ENCODE data around the gene PTH2R.
"Not testable (repeated sequence)": the region's sequence is repeated elsewhere in the genome, so short reads cannot be mapped to it uniquely, and the experiment has no call there.

PTH2R gene, protein sequence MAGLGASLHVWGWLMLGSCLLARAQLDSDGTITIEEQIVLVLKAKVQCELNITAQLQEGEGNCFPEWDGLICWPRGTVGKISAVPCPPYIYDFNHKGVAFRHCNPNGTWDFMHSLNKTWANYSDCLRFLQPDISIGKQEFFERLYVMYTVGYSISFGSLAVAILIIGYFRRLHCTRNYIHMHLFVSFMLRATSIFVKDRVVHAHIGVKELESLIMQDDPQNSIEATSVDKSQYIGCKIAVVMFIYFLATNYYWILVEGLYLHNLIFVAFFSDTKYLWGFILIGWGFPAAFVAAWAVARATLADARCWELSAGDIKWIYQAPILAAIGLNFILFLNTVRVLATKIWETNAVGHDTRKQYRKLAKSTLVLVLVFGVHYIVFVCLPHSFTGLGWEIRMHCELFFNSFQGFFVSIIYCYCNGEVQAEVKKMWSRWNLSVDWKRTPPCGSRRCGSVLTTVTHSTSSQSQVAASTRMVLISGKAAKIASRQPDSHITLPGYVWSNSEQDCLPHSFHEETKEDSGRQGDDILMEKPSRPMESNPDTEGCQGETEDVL

DNA sequence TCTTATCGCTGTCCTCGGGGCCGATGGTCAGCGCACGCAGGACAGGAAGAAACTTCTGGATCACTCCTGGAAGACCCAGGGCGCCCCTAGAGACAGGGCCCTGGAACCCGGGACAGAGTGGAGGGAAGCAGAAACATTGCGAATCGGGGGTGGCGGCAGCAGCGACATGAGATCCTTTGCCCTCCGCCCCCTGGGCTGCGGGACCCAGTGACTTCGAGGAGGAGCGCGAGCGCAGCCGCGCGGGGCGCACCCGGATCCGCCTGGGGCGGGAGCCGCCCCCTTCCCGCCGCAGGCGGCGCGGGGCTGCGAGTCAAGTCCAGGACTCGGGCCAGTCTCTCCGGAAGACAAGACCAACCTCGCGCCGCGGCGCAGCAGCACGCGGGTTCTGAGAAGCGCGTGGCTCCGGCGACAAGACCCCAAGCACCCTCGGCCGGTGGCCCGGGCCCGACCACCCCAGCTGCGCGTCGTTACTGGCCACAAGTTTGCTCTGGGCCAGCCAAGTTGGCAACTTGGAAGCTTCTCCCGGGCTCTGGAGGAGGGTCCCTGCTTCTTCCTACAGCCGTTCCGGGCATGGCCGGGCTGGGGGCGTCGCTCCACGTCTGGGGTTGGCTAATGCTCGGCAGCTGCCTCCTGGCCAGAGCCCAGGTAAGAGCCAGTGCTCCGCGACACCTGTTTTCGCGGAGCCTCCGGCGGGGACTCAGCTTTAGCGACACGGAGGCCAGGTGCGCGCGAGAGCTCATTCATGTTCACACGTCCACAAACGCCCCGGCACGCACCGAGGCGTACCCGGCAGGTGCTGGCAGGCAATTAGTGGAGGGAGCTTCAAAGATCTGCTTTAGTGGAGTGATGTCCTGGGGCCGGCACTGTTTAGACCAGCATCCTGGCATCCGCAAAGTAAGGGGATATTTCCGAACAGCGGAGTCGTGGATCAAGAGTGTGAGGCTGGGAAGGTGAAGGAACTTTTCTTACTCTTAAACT is at the start of gene PTH2R:
PTH2R (plus strand) TSS at position 319 of the 978 bp plus-strand sequence; CDS start at position 571, 252 bp downstream.
- DNase-seq, result no peak

DNA sequence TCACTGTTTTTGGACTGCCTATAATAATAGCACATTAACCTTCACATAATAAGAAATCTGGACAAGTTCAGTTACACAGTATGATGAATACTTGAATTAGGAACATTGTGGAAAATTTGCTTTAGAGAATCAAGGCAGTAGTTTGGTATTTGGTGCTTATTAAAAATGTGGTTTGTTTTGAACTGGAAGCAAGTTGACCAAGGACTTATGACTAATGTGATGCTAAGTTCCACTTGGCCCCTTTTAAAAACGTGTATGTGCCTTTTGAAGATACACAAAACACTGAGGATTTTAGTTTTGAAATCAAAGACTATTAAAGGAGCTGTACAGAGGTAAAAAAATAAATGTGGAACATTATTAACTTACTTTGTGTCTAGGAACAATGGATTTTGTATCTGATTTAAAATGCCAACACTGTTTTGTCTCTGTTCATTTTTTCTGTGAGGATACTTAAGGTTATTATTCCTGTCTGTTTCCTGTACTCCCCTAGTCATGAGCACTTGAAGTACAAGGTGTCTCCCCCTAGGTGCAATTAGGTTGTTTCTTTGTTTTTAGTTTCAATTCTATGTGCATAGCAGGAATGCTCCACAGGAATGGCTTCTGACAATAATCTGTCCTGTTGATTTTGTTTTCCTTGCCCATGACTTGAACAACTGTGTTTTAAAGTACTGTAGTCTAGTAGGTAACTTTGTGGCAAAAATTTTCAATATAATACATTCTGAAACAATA is 49.6 kb upstream of the PTH2R start:
- no peak for DNase-seq

DNA sequence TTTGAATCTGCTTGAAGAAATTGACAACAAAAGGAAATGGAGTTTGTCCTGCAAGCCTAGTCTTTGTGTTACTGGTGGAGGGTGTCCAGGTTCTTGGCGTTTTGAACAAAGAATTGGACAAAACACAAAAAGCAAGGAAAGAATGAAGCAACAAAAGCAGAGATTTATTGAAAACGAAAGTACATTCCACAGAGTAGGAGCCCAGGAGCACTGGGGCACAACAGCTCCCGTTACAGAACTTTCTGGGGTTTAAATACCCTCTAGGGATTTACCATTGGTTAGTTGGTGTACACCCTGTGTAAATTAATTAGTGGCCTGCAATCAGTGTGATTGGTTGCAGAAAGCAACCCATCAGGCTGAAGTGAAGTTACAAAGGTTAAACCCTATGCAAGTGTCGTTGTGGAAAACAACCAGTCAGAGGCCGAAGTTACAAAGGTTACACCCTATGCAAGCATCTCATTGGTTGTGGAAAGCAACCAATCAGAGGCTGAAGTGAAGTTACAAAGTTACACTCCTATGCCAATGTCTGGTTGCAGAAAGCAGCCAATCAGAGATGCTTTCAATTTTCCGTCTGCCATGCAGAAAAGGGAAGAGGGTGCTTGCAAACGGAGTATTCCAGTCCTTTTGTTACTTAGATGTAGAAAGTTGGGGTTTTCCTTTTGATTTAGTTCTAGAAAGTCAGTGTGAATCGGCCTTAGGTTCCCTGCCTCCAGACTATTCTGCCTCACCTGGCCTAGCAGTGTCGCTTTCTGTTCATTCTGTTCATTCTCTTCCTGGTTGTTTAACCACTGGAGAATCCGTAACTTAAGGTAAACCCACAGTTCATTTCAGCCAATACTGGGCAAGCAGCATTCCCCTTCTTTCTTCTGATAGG is 47.6 kb upstream of the PTH2R start:
- no peak for DNase-seq

DNA sequence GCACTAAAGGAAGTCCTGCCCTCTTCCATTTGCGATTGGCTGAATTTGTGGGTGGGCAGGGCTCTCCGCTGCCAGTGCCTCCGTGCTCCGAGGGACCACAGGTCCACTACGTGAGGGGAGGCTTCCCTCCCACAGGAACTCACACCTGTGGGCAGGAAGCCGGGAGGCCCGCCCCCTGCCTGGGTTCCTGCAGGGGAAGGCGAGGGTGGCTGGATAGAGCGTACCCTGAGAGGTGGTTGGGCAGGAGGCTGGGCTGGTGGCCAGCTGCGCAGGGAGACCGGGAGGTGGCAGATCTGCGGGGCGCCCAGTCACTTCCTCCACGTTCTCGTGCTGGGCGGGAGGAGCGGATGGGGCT is 47.0 kb upstream of the PTH2R start:
- DNase-seq, result no peak

DNA sequence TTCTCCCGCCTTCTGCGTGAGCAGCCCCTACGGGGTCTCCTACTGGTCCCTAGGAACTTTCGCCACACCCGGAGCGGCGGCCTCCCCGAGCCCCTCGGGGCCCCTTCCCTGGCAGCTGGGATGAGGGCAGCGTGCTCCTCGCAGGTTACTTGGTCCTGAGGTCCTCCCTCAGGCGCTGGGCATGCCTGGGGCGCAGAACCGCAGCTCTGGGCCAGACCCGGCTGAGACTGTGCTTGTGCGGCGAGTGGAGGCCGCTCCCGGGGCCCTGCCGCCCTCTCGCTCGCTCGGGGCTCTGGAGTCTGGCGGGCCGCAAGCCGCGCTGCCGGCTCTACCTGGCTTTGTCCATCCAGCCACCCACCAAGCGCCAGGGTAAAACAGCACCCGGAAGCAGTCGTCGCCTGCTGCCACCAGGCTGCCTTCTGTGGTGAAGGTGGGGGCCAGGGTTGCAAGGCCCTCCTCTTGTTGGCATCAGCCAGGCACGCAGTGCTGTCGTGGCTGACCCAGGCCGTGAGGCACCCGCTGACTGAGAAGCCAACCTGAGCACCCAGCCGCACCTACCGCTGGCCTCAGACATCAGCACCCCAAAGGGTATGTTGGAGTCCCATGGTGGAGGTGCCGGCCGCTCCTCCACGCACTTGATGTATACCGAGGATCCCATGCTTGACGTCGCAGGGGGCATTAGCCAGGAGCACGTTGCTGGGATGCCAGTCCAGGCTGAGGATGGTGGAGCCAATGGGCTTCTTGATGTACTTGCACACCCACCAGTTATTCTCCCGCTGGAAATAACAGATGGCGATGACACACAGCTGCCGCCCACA is 46.1 kb upstream of the PTH2R start:
- no peak for DNase-seq

DNA sequence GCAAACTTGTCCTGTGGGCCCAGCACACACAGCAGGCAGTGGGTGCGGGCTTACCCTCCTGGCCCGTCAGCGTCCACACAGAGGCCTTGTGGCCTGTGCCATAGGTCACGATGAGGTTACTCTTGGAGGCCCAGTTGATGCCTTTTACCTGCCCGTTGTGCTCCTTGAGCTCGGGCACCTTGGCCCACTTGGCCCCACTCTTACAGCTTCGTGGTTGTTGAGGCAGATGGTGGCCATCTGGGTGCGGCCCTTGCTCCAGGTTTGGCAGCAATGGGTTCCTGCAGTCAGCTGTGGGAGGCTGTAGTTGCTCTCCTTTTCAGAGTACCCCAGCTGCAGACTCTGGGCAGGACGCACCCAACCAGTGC is 45.5 kb upstream of the PTH2R start:
- DNase-seq, result no peak

DNA sequence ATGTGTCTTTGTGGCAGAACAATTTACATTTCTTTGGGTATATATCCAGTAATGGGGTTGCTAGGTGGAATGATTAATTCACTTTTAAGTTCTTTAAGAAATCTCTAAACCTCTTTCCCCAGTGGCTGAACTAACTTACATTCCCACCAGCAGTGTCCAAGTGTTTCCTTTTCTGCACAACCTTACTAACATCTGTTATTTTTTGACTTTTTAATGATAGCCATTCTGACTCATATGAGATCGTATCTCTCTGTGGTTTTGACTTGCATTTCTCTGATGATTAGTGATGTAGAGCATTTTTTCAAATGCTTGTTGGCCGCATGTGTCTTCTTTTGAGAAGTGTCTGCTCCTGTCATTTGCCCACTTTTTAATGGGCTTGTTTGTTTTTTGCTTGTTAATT is 43.1 kb upstream of the PTH2R start:
- no peak for DNase-seq

DNA sequence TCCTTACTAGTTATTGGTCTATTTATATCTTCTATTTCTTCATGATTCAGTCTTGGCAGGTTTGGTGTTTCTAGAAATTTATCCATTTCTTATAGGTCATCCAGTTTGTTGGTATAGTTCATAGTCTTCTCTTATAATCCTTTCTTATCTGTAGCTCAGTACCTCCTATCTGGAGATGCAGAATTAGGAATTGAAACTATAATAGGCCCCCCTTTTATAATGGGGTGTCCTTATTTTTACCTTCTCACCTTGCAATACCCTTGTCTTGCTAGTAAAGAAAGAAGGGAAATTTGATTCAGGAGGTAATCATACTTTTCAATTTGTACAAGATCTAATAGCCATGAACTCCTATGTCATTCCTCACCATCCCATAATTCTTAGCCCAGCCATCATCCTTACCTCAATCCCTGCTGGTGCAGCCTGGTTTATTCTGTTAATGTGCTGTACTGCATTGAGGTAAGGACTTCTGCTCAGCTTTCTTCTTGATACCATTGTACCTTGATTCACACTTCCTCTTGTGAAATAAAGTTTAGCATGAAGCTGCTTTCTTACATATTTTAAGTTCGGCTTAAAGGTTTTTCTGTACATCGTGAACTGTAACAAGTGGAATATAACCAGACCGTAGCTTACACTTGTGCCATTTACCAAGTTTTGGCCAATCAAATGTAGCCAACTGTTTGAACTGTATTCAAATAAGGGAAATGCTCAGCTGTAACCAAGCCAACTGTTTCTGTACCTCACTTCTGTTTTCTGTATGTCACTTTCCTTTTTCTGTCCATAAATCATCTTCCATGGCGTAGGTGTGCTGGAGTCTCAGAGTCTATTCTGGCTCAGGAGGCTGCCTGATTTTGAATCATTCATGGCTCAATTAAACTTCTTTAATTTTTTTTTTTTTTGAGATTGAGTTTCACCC is 40.1 kb upstream of the PTH2R start:
- DNase-seq, result no peak

DNA sequence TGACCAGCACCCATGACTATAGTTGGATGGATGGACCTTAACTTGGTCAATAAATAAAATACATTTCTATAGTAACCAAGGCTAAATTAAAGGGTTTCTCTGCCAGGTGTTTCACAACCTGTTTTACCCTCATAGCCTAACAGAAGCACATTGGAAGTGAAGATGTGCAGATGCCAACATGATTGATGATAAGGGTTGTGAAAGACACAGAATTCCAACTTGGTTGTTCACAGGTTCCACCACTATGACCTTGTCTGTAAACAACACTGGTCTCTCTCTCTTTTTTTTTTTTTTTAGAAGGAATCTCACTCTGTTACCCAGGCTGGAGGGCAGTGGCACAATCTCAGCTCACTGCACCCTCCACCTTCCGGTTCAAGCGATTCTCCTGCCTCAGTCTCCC is 37.5 kb upstream of the PTH2R start:
- no peak for DNase-seq

DNA sequence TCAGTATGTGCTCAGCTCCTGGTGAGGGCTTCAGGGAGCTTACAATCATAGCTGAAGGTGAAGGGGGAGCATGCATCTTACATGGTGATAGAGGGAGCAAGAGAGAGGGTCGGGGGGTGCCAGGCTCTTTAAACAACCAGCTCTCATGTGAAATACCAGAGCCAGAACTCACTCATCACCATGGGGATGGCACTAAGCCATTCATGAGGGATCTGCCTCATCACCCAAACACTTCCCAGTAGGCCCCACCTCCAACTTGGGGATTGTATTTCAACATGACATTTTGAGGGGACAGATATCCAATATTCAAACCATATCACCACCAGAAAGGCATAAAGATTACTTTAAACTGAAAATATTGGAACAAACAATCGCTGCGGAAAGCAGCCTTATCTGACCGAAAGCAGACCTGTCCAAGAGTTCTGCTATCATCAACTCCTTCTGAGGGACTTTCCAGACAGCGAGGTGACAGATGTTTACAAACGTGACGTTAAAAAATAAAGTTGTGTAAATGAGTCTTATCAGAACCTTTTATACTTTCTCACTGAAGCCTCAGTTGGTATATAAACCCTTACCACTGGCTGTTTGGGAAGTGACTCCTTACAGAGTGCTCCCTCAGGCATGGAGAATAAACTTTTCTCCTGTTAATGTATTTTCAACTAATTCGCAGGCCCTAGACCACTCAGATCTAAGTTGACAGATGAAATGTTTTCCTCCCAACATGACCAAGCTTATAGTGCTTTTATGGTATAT is 35.5 kb upstream of the PTH2R start:
- no peak for DNase-seq

DNA sequence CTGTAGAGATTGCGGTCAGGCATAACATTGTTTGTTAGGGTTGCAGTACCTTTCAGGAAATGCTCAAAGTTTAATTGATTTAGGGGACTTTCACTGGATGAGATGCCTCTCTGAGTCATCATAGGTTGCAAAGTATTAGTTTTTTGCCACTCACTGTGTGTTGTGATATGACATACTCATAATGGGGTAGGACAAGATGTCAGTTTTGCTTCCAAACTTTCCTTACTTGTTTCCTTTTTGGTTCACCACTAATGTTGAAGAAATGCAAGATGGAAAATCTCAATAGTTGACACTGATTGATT is 35.0 kb upstream of the PTH2R start:
- no peak for DNase-seq

DNA sequence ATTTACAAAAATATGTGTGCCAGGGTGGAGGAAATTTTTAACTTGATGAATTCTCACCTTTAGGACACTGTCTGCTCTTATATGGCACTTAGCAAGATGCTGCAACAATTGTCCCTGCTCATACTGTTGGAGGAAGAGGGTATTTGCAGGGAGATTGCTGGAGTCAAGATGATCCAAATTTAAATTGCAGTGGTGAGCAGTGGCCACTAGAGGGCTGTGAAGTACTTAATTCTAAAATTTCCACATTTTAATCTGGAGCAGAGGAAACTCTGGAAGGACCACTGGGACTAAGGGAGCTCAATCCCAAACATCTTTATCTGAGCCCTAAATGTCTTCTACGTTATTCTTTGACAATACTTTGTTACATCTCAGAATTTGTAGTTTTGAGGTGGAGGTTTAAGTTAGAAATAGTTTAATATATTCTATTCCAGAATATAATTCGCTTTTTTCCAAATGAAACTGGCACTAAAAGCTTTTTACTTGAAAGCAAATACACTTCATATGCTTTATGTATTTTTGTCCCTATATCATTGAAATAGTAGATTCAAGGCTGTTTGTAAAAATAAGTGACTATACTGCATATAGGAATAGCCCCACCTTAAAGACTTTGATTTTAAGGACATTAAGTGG is 33.0 kb upstream of the PTH2R start:
- DNase-seq, result peak; percentile 24

DNA sequence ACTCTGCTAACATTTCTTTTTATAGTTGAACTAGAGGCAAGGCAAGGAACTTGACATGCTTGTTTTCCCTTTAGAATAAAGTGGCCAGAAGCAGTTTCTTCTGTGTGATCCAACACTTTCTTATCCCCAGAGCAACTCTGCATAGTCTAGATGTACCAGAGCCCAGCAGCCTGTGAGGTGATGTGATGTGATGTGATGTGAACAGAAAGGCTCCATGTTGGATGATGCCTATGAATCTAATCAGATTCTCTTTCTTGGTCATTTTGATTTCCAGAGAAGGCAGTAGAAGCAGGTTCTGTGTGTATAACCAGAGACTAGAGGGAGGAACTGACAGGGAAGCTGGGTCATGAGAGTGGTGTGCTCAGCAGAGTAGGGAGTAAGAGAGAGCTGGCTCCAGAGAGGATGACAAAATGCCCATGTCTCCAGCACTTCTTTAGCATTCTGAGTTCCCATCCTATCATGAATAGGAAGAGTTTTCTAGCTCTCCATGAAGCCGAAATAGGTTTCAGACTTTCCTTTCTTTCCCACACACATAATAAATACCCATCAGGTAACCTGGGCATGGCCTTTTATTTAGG is 31.0 kb upstream of the PTH2R start:
- DNase-seq, result no peak

DNA sequence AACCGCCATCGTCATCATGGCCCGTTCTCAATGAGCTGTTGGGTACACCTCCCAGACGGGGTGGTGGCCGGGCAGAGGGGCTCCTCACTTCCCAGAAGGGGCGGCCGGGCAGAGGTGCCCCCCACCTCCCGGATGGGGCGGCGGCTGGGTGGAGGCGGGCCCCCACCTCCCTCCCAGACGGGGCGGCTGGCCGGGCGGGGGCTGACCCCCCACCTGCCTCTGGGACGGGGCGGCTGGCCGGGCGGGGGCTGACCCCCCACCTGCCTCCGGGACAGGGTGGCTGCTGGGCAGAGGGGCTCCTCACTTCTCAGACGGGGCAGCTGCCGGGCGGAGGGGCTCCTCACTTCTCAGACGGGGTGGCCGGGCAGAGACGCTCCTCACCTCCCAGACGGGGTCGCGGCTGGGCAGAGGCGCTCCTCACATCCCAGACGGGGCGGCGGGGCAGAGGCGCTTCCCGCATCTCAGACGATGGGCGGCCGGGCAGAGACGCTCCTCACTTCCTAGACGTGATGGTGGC is 29.2 kb upstream of the PTH2R start:
- not testable (repeated sequence) for DNase-seq

DNA sequence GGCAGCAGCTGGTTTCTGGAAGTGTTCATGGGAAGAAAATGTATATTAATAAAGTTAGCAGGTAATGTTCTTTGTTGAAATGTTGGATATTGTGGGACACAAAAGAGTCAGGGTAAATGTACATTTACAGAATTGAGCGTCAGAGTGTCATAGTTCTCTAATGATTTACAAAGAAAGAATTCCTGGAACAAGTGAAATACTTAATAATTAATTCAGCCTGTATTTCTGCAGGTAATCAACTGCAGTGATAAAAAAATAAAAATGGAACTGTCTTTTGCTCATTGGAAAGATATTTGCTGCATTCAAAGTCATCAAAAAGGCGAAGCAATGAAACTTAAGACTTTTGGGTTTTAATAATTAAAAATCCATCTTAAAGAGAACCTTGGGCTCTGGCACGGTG is 27.4 kb upstream of the PTH2R start:
- no peak for DNase-seq

DNA sequence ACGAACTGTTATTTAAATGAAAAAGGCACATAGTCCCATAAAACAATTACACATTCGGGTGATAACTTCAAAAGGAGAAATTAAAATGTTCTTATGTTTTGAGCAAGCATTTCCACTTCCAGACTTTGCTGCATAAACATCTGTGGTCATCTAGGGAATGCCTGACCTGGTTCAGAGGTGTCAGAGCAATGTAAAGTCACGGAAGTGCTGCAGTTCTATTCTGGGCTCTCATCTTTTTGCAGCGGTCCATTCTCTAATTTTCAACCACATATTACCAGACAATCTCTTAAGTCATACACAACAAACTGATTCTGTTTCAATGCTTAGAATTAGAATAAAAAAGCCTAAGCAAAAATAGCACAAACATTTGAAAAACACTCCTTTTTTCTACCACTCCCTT is 22.0 kb upstream of the PTH2R start:
- DNase-seq, result no peak

DNA sequence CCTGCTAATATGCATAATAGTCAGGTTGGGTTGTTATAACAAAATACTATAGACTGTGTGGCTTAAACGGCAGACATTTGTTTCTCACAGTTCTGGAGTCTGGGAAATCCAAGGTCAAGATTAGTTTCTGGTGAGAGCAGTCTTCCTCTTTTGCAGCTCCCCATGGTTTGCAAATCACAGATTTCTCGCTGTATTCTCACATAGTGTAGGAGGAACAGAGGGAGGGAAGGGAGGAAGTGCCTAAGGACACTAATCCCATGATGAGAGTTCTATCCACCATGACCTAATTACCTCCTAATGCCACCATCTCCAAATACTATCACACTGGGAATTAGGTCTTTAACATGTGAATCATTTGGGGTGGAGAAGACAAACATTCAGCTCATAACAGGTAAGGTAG is 20.1 kb upstream of the PTH2R start:
- no peak for DNase-seq

DNA sequence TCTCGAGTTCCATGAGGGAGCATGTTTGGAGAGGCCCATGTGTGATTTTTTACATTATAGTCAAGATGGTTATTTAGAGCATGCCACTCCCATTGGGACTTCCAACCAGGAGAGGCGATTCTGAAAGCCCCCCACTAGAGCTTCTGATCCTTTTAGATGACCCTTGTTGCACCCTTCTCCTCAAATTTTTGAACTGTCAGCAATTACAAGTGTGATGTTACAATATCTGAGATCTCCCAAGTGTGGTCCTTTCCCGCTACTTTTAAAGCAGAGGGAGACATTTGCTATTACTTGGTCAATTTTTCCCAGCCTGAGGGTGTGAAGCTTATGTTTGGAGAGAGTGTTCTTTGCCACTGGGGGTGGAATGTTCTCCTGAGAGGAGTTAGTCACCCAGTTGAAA is 16.7 kb upstream of the PTH2R start:
- no peak for DNase-seq
